GM11168 (cell line): ENCODE measurements around the gene RGS12.

ENCODE experiments used
- in situ Hi-C: fragments of 300-500 bp; cut with MboI; formaldehyde crosslinking; loops from one replicate; pipeline ENCODE4 v1.12.0; 2022; ENCODE audit warnings: low sequenced_read_pairs; ENCODE audit not compliant: unreplicated experiment

Gene RGS12

DNA sequence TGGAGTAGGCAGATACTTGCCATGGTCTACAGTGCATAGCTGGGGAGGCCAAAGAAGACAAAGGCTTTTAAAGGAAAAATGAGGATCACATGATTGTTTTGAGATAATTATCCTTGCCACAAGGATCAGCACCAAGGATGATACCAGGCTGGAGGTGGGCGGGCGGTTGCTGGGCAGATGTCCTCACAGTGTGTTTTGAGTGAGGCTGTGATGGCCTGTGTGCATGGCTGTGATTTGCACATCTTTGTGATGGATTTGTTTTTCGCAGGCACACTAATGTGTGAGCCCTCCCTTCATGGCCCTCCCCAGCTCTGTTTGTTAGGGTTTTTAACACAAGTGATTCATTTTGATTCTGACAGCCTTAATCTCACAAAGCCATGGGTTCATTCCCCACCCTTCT lies 46.8 kb downstream of the RGS12 start:
- in situ Hi-C loops: loop anchor here (10.0 kb wide), 1 partner anchor 115 kb away; no protein-coding TSS in a partner anchor

DNA sequence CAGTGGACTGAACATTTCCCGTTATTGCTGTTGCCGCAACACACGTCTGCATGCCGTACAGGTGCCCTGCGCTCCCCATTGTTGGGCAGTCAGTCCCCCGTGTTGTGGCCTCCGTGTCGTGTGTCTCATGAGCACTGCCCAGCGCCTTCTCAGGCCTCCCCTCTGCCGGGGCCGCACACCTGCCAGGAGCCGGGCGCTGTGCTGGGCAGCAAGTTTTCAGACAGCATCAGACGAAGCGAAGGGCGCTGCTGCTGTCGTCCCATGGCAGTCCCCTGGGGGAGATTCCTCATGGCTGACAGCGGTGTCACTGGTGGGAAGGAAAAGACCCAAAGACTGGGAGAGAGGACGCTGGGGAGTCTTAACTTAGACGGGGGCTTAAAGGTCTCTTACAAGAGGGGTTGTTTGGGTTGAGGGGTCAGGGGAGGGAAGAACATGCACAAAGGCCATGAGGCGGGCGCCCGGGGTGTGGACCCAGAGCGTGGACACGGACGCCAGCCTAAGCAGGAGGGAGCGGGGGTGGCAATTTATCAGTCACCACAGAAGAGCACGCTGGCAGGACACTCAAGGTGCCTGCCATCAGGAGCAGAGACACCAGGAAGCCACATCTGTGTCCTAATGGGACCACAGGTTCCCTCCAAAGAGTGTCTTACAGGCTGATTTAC lies 47.3 kb downstream of the RGS12 start:
- in situ Hi-C loops: no loop called here

DNA sequence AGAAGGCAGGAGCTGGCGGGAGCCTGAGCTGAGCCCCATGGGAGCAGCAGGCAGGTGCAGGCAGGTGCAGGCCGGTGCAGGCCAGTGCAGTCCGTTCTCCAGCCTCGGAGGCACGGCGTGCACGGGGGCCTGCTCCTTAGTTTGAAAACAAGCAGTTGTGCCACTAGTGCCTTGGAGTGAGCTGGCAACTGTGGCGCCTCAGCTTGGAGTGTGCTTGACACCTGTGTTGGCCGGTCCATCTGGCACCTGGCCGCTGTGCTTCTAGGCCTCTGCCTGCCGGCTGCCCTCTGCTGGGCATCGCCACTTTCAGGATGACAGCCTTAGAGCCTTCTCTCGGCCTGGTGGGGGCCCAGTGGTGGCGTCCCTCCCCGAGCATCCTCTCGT lies 47.9 kb downstream of the RGS12 start:
- in situ Hi-C loops: no loop called here

DNA sequence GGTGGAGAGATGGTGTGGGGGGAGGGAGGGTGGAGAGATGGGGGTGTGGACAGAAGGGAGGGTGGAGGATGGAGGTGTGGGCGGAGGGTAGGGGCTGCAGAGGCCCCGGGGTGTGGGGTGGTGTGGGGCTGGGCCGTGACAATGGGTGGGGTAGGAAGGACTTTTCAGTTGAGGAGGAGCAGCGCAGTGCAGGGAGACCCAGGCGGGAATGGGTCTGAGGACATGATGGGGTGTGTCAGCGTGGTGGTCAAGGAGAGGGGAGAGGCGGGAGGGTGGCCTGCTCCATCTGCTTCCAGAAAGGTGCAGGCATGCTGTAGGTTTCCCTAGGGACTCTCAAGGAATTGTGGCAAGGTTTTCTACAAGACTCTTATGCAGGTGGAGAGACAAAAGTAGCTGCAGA lies 48.9 kb downstream of the RGS12 start:
- in situ Hi-C loops: no loop called here

DNA sequence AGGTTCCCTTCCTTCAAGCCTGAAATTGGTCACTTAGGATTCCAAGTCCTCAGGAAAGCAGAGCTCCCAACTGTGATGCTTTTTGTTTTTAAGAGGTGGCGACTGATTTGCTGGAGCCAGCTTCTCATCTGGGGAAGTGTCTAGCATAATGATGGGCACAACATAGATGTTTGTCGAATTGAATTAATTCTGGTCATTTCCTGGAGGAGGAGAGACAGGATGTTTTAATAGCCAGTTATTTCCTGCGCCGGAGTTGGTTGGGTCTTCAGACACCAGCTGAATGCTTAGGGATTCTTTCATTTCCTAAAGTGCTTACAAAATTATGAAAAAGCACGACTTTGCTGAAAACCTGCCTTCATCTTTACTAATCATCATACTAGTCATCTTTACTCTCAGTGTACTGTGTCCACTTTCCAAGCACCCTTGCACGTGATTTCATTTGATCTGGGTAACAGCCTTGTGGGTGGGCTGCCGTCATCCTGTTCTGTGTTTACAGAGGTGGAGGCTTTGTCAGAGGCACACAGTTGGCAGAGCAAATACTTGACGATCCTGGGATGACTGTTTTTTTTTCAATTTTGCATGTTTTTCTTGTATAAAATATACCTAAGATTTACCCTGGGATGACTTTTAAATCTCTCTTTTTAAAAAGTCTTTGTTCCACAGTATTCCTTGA lies 49.5 kb downstream of the RGS12 start:
- in situ Hi-C loops: no loop called here
